Measurements from ENCODE around the gene IFT122.
A peak's percentile ranks its signal among the peaks of the same experiment; 100 is the strongest.

IFT122 gene

DNA sequence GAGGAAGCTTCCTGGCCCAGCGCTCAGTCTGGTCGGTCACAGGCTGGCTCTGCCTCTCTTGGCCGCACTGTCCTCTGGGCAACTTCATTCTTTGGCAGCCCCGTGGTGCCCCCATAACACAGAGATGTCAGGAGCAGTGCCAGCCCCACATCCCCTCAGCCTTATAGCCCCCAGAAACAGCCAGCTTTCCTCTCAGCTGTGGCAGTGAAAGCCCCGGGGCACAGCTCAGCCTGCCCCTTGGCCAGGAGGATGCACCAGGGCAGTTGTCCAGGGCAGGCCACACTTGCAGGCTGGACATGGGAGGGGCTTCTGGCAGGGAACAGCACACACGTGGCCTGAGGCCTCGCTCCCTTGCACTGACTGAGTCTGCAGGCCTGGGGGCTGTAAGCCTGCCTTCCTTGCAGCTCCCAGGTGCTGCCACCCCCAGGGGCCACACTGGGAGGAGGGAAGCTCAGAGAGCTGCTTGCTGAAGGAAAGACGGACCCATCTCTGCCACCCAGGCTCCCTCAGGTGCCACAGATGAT, 78.1 kb downstream of the IFT122 start:
- no peak for DNase-seq (ENCODE audit: low read depth)

DNA sequence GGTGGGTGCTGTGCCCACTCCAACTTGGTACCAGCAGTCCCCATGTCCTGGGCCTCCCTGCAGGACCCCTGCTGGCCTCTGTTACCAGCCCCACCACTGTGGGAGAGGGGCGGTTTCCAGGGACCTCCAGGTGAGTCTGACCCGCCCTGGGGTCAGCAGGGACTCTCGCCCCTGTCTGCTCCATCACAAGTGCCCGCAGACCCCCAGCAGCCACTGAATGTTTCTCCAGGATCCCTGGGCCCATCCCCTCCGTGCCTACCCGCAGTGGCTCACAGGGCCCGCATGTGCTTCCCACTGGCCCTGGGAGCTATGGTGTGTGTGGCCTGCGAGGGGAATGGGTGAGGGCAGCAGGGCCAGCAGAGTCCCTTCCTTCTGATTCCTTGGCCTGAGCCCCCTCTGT, 78.6 kb downstream of the IFT122 start:
- no peak for DNase-seq (ENCODE audit: low read depth)

DNA sequence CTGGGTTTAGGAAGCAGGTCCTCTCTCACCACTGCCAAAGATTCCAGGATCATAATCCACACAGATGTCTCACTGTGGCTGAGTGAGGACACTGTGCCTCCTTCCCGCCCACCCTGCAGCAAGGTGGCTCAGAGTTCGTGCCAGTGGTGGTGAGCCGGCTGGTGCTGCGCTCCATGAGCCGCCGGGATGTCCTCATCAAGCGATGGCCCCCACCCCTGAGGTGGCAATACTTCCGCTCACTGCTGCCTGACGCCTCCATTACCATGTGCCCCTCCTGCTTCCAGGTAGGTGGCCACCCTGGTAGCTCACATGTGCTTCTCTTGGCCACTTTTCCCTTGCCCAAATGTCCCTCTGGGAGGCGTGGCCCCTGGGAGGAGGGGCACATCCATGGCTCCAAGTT, 79.4 kb downstream of the IFT122 start:
- DNase-seq (ENCODE audit: low read depth): no peak

DNA sequence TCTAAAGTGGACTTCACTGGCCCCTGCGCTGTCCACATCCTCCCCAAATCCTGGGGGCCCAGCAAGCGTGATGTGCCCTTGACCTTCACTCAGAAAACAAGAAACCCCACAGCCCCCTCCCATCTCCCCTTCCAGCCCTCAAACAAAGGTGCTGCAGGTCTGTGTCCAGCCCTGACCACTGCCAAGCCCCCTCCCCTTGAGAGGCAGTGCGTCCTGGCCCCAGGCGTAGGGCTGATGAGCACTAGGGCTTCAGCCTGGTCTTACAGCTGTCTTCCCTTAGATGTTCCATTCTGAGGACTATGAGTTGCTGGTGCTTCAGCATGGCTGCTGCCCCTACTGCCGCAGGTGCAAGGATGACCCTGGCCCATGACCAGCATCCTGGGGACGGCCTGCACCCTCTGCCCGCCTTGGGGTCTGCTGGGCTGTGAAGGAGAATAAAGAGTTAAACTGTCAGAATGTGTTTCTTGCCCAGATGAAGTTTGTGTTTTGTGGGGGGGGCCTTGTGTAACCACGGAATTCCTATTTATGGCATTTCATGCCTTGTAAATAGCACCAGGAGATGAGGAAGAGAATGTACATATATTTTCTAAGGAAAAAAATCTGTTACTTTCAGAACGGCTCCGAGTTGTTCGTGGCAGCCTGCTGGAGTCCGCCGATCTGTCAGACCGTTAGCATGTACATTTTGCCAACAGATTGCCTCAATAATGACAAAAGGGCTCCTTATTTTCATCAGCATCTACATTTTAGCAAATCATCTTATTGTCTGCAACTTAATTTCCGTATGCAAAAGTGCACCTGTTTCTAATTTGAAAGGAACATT, 80.1 kb downstream of the IFT122 start:
- no peak for DNase-seq (ENCODE audit: low read depth)

DNA sequence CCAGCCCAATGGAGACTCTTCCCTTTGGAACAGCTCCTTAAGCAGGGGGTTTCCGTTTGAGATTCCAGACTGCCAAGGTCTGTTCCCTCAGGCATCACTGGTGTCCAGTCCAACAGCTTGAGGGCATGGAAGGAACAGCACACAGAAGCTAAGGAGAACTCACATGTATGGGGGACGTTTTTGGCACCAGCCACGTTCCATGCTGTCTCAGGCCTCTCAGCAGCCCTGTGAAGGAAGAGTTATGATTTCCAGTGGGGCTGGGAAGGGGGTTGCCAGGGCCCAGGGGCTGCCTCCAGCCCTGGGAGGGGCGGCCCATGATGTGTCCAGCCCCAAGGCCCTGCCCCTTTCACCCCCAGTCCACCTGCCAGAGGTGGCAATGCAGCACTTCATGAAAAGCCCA, 80.9 kb downstream of the IFT122 start:
- no peak for DNase-seq (ENCODE audit: low read depth)

DNA sequence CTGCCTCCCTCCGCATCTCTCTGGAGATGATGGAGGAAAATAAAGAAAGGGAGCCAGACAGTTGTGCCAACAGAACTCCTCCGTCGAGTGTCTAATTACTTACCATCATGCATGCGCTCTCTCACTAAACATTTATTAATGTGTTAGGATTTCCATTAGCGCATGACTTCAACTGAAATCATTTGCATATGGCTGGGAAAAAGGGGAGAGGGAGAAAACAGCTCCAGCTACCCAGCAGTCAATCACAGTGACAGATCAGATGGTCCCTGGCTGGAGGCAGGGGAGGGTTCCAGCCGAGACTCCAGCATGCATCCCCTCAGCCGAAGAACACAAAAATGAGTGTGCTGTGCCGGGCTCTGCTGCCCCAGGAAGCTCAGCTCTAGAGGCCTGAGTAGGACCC, 81.6 kb downstream of the IFT122 start:
- no peak for DNase-seq (ENCODE audit: low read depth)

DNA sequence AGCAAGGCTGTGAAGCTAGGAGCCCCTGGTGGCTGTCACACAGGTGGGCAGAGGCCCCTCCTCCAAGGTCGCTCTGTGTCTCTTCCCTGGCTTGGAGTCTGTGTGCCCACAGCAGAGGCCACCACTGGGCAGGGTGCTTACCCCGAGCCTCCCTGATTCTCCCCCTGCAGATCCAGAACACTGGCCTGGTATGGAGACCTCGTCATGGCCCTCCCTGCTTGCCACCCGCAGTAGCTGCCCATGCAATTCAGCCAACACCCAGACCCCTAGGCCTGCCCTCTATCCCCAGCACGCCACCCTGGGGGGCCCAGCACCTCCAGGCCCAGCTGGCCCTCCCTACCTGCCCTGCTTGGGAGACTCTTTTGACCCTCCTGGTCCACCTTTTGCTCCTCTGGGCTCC, 82.9 kb downstream of the IFT122 start:
- DNase-seq (ENCODE audit: low read depth): no peak

DNA sequence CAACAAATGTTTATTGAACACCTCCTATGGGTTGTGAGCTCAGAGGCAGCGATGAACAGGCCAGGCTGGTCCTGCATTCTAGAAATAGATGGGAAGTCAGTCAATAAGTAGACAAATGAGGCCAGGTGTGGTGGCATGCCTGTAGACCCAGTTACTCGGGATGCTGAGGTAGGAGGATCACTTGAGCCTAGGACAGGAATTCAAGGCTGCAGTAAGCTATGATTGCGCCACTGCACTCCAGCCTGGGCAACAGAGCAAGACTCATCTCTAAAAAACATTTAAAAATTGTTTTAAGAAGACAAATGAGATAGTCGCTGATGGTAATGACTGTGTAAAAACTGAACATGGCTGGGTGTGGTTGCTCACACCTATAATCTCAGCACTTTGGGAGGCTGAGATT, 84.1 kb downstream of the IFT122 start:
- no peak for DNase-seq (ENCODE audit: low read depth)

DNA sequence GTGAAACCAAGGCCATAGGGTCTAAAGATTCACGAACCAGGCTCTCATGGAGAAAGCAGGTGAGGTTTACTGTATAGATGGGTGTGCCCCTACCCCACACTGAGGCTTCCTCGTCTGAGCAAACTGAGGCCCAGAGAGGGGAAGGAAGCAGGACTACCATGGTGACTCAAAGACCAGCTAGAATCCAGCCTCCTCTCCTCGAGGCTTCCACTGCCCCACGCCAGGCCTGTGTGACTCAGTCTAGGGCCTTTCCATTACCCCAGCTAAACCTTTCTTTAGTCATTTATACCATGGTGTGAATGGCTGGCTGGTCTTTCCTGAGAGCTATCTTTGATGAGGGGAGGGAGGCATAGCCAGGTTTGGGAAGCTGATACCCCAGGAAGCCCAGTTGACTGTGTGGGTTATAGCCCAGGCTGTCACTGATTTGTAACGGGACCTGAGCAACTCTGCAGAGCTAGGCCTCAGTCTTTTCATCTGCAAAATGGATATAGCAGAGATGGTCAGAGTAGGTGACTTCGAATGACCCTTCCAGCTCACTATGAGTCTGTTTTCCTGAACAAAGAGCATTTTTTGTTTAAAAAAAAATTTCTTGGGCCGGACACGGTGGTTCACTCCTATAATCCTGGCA, 85.4 kb downstream of the IFT122 start:
- DNase-seq (ENCODE audit: low read depth): no peak

DNA sequence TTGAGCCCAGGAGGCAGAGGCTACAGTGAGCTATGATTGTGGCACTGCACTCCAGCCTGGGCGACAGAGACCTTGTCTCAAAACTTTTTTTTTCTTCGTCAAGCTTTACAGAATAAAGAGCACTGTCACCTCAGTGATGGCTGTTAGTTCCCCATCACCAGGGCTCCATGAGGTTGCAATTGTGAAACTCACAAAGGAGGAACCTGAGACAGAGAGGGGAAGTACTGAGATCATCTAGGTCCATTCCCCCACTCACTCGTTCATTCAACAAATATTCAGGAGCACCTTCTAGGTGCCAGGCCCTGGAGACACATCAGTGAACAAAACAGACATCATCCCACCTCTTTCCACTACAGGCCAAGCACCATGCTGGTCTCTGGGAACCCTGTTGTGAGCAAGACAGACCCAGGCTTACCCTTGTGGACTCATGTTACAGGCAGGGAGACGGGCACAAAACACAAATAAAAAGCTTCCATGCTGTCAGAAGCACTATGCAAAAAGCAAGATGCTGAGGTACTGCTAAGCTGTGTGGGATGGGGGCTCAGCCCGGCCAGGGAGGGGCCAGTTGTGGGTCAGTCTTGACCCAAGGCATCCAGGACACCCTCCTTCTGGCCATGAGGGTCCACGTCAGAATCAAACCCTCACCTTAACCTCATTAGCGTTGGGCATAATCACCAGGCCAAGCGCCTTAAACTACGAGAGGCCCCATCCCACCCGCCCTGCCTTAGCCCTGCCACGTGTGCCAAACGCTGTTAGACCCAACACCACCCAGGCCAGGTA, 86.3 kb downstream of the IFT122 start:
- DNase-seq (ENCODE audit: low read depth): no peak

DNA sequence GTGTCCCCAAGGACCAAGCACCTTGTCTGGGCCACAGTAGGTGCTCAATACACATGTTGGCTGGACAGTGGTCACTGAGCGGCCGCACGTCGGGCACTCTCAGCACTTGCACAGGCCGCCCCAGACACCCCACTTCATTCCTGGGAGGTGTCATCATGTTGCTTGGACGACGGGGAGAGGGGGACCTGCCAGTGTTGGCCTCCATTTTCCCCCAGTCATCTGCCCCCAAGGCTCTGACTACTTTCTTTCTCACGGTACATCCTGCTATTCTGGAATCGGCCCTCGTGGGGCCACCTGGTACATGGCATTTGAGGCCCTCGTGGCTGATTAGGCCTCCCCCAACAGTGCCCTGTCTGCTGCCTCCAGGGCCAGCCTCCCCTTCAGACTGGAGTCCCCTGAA, 87.2 kb downstream of the IFT122 start:
- no peak for DNase-seq (ENCODE audit: low read depth)

DNA sequence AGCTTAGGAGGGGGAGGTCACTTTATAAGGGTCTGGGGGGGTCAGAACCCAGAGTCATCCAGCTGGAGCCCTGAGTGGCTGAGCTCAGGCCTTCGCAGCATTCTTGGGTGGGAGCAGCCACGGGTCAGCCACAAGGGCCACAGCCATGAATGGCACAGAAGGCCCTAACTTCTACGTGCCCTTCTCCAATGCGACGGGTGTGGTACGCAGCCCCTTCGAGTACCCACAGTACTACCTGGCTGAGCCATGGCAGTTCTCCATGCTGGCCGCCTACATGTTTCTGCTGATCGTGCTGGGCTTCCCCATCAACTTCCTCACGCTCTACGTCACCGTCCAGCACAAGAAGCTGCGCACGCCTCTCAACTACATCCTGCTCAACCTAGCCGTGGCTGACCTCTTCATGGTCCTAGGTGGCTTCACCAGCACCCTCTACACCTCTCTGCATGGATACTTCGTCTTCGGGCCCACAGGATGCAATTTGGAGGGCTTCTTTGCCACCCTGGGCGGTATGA, 88.6 kb downstream of the IFT122 start, which contains the start of gene RHO:
RHO (plus strand) TSS at position 51 of the 512 bp plus-strand sequence; CDS start at position 146, 95 bp downstream.
- no peak for DNase-seq (ENCODE audit: low read depth)

DNA sequence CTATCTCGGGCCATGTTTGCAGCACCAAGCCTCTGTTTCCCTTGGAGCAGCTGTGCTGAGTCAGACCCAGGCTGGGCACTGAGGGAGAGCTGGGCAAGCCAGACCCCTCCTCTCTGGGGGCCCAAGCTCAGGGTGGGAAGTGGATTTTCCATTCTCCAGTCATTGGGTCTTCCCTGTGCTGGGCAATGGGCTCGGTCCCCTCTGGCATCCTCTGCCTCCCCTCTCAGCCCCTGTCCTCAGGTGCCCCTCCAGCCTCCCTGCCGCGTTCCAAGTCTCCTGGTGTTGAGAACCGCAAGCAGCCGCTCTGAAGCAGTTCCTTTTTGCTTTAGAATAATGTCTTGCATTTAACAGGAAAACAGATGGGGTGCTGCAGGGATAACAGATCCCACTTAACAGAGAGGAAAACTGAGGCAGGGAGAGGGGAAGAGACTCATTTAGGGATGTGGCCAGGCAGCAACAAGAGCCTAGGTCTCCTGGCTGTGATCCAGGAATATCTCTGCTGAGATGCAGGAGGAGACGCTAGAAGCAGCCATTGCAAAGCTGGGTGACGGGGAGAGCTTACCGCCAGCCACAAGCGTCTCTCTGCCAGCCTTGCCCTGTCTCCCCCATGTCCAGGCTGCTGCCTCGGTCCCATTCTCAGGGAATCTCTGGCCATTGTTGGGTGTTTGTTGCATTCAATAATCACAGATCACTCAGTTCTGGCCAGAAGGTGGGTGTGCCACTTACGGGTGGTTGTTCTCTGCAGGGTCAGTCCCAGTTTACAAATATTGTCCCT, 89.6 kb downstream of the IFT122 start:
- no peak for DNase-seq (ENCODE audit: low read depth)

DNA sequence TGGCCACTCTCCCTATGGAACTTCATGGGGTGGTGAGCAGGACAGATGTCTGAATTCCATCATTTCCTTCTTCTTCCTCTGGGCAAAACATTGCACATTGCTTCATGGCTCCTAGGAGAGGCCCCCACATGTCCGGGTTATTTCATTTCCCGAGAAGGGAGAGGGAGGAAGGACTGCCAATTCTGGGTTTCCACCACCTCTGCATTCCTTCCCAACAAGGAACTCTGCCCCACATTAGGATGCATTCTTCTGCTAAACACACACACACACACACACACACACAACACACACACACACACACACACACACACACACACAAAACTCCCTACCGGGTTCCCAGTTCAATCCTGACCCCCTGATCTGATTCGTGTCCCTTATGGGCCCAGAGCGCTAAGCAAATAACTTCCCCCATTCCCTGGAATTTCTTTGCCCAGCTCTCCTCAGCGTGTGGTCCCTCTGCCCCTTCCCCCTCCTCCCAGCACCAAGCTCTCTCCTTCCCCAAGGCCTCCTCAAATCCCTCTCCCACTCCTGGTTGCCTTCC, 90.3 kb downstream of the IFT122 start:
- DNase-seq (ENCODE audit: low read depth): peak; percentile 18

DNA sequence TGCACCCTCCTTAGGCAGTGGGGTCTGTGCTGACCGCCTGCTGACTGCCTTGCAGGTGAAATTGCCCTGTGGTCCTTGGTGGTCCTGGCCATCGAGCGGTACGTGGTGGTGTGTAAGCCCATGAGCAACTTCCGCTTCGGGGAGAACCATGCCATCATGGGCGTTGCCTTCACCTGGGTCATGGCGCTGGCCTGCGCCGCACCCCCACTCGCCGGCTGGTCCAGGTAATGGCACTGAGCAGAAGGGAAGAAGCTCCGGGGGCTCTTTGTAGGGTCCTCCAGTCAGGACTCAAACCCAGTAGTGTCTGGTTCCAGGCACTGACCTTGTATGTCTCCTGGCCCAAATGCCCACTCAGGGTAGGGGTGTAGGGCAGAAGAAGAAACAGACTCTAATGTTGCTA, 90.8 kb downstream of the IFT122 start:
- DNase-seq (ENCODE audit: low read depth): no peak

DNA sequence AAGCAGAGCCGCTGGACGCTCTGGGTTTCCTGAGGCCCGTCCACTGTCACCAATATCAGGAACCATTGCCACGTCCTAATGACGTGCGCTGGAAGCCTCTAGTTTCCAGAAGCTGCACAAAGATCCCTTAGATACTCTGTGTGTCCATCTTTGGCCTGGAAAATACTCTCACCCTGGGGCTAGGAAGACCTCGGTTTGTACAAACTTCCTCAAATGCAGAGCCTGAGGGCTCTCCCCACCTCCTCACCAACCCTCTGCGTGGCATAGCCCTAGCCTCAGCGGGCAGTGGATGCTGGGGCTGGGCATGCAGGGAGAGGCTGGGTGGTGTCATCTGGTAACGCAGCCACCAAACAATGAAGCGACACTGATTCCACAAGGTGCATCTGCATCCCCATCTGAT, 91.7 kb downstream of the IFT122 start:
- no peak for DNase-seq (ENCODE audit: low read depth)

DNA sequence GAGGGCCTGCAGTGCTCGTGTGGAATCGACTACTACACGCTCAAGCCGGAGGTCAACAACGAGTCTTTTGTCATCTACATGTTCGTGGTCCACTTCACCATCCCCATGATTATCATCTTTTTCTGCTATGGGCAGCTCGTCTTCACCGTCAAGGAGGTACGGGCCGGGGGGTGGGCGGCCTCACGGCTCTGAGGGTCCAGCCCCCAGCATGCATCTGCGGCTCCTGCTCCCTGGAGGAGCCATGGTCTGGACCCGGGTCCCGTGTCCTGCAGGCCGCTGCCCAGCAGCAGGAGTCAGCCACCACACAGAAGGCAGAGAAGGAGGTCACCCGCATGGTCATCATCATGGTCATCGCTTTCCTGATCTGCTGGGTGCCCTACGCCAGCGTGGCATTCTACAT, 92.2 kb downstream of the IFT122 start:
- DNase-seq (ENCODE audit: low read depth): no peak

DNA sequence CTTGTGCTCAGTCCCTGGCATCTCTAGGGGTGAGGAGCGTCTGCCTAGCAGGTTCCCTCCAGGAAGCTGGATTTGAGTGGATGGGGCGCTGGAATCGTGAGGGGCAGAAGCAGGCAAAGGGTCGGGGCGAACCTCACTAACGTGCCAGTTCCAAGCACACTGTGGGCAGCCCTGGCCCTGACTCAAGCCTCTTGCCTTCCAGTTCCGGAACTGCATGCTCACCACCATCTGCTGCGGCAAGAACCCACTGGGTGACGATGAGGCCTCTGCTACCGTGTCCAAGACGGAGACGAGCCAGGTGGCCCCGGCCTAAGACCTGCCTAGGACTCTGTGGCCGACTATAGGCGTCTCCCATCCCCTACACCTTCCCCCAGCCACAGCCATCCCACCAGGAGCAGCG, 93.4 kb downstream of the IFT122 start:
- no peak for DNase-seq (ENCODE audit: low read depth)

DNA sequence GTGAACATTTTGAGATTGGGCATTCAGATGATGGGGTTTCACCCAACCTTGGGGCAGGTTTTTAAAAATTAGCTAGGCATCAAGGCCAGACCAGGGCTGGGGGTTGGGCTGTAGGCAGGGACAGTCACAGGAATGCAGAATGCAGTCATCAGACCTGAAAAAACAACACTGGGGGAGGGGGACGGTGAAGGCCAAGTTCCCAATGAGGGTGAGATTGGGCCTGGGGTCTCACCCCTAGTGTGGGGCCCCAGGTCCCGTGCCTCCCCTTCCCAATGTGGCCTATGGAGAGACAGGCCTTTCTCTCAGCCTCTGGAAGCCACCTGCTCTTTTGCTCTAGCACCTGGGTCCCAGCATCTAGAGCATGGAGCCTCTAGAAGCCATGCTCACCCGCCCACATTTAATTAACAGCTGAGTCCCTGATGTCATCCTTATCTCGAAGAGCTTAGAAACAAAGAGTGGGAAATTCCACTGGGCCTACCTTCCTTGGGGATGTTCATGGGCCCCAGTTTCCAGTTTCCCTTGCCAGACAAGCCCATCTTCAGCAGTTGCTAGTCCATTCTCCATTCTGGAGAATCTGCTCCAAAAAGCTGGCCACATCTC, 94.5 kb downstream of the IFT122 start:
- no peak for DNase-seq (ENCODE audit: low read depth)

DNA sequence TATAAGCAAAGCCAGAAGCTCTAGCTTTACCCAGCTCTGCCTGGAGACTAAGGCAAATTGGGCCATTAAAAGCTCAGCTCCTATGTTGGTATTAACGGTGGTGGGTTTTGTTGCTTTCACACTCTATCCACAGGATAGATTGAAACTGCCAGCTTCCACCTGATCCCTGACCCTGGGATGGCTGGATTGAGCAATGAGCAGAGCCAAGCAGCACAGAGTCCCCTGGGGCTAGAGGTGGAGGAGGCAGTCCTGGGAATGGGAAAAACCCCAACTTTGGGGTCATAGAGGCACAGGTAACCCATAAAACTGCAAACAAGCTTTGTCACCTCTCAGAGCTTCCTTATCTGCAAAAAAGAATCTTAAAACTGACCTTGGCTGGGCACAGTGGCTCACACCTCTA, 95.1 kb downstream of the IFT122 start:
- DNase-seq (ENCODE audit: low read depth): no peak

DNA sequence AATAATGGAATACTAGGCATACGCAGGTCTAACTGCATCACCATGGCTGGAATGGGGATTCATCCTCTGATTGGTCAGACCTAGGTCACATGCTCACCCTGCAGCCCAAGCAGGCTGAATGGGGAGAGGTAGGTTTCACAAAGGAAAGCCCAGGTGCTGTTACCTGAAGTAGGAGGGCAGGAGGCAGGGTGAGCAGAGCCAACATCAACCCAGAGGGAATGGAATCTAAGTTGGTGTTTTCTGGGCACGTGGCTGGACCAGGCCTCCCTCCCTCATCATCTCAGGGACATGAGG, 96.3 kb downstream of the IFT122 start:
- no peak for DNase-seq (ENCODE audit: low read depth)
